HG02885 (cell line): ENCODE results near the gene GAS2.

Experiments
- ATAC-seq: cut with Tn5 transposase; IDR thresholded peaks from one replicate; pipeline ENCODE4 v1.9.1; 2021; ENCODE audit warnings: mild to moderate bottlenecking; ENCODE audit not compliant: unreplicated experiment, poor library complexity

The GAS2 gene

GRCh38 chr11:22670830-22671229 lies 4.4 kb downstream of the GAS2 start:
- peak; percentile 31 for ATAC-seq

- no peak for ATAC-seq
Measured at GRCh38 chr11:22671751-22672150, 5.3 kb downstream of the GAS2 start.

GRCh38 chr11:22674470-22675439 lies 8.3 kb downstream of the GAS2 start:
- peak; percentile 46 for ATAC-seq

- peak; percentile 46 for ATAC-seq
Measured at GRCh38 chr11:22677153-22677903, 10.9 kb downstream of the GAS2 start.

- no peak for ATAC-seq
Measured at GRCh38 chr11:22680628-22681027, 14.2 kb downstream of the GAS2 start.

- ATAC-seq, result peak; percentile 56
Measured at GRCh38 chr11:22681281-22681812, 14.9 kb downstream of the GAS2 start.

GRCh38 chr11:22684082-22684481 lies 17.7 kb downstream of the GAS2 start:
- no peak for ATAC-seq

GRCh38 chr11:22685111-22685510 lies 18.7 kb downstream of the GAS2 start:
- ATAC-seq, result no peak

GRCh38 chr11:22688914-22689313 lies 22.5 kb downstream of the GAS2 start:
- no peak for ATAC-seq

GRCh38 chr11:22690257-22690656 lies 23.8 kb downstream of the GAS2 start:
- no peak for ATAC-seq

- no peak for ATAC-seq
Measured at GRCh38 chr11:22690871-22691270, 24.5 kb downstream of the GAS2 start.

GRCh38 chr11:22699388-22699787 lies 33.0 kb downstream of the GAS2 start:
- peak; percentile 48 for ATAC-seq

- ATAC-seq, result no peak
Measured at GRCh38 chr11:22702031-22702430, 35.6 kb downstream of the GAS2 start.

- ATAC-seq, result peak; percentile 77
Measured at GRCh38 chr11:22703040-22703439, 36.6 kb downstream of the GAS2 start.

GRCh38 chr11:22703591-22703990 lies 37.2 kb downstream of the GAS2 start:
- no peak for ATAC-seq

- no peak for ATAC-seq
Measured at GRCh38 chr11:22707119-22707899, 40.9 kb downstream of the GAS2 start.

GRCh38 chr11:22711071-22711770 lies 44.8 kb downstream of the GAS2 start:
- ATAC-seq, result no peak

GRCh38 chr11:22711880-22712279 lies 45.5 kb downstream of the GAS2 start:
- no peak for ATAC-seq

- ATAC-seq, result no peak
Measured at GRCh38 chr11:22713336-22713735, 46.9 kb downstream of the GAS2 start.

GRCh38 chr11:22715971-22716370 lies 49.6 kb downstream of the GAS2 start:
- ATAC-seq, result no peak
